Lower leg skin (tissue), 3 donors: ENCODE measurements around the gene PTGIS.

ENCODE experiments used
- POLR2A ChIP-seq, 2 donors: fragments of 450-650 bp; IDR thresholded peaks; one replicate each; pipeline ENCODE4 v1.6.1; 2016 to 2017; ENCODE audit warnings: antibody characterized with exemption in 2 of 2, mild to moderate bottlenecking in 1 of 2, moderate library complexity in 1 of 2
- TF ChIP-seq, protein P1 (sequence below), 3 donors: fragments of 450-650 bp; IDR thresholded peaks; one replicate each; pipeline ENCODE4 v1.5.1; 2016; ENCODE audit warnings: antibody characterized with exemption in 3 of 3, mild to moderate bottlenecking in 3 of 3, moderate library complexity in 2 of 3

DNA sequence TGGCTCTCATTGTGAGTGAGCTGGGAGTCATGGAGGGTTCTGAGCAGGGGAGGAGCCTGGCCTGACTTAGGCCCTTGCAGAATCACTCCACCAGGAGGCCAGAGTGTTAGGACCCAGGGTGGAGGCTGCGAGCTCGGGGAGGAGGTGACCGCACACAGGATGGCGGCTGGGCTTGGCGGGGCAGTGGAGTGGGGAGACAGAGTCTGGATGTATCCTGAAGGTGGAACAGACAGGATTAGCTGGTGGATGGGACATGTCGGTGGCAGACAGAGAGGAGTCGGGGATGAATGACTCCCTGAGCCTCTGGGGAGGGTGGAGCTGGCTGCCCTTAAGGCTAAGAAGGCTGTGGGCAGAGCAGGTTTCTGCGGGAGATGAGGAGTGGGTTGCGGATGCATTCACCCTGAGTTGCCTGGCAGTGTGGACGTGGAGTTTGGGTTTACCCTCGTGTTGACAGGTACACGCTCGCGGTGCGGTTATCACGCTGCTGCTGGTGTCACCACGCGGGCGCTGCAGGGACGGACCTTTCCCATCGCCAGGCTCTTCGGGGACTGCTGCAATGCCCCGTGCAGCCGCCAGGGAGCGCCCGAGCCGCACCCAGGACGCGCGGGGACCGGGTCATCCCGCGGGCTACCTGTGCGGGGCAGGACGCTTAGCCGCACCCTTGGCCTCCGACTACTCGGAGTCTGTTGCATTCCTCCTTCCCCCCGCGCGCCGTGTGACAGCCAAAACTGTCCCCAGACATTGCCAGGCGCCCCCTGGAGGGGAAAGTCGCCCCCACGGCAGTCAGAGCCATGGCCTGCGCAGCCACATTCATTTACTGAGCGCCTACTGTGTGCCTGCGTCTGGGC is 43.0 kb upstream of the PTGIS start:
- TF ChIP-seq, protein P1, sequence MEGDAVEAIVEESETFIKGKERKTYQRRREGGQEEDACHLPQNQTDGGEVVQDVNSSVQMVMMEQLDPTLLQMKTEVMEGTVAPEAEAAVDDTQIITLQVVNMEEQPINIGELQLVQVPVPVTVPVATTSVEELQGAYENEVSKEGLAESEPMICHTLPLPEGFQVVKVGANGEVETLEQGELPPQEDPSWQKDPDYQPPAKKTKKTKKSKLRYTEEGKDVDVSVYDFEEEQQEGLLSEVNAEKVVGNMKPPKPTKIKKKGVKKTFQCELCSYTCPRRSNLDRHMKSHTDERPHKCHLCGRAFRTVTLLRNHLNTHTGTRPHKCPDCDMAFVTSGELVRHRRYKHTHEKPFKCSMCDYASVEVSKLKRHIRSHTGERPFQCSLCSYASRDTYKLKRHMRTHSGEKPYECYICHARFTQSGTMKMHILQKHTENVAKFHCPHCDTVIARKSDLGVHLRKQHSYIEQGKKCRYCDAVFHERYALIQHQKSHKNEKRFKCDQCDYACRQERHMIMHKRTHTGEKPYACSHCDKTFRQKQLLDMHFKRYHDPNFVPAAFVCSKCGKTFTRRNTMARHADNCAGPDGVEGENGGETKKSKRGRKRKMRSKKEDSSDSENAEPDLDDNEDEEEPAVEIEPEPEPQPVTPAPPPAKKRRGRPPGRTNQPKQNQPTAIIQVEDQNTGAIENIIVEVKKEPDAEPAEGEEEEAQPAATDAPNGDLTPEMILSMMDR (IDR thresholded peaks at IDR 0.05), result peak in 2 of 3 donors; percentile 94 to 98
- no peak for TF ChIP-seq POLR2A (IDR thresholded peaks at IDR 0.05)
